Hepatocyte (in vitro differentiated cells): ENCODE measurements around the gene TOP3B. TPM values are rescaled to one million over a fixed set of nuclear protein-coding genes. Genes with fewer than 3 reads are reported as not detected.

Source experiments
- DNase-seq: peaks from one replicate; pipeline ENCODE4 v3.0.0-alpha.2; 2016; ENCODE audit warnings: low spot score
- H2AFZ ChIP-seq: fragments of 200-600 bp; sonication (generic); 2 replicates; pipeline ENCODE4 v1.6.0; 2016; ENCODE audit warnings: antibody characterized with exemption, mild to moderate bottlenecking
- H3K27ac ChIP-seq: fragments of 200-600 bp; sonication (generic); 2 replicates; pipeline ENCODE4 v1.5.1; 2016; ENCODE audit warnings: mild to moderate bottlenecking
- H3K27me3 ChIP-seq: fragments of 200-600 bp; sonication (generic); 2 replicates; pipeline ENCODE4 v1.6.1; 2016
- H3K36me3 ChIP-seq: fragments of 200-600 bp; sonication (generic); replicated peaks from 2 replicates; pipeline ENCODE4 v1.5.1; 2016; ENCODE audit warnings: low read depth; ENCODE audit not compliant: insufficient read depth
- H3K4me1 ChIP-seq: fragments of 200-600 bp; sonication (generic); 2 replicates; pipeline ENCODE4 v1.5.1; 2016; ENCODE audit warnings: mild to moderate bottlenecking, moderate library complexity; ENCODE audit not compliant: insufficient read depth
- H3K4me2 ChIP-seq: fragments of 200-600 bp; sonication (generic); 2 replicates; pipeline ENCODE4 v1.6.0; 2016
- H3K4me3 ChIP-seq: fragments of 200-600 bp; sonication (generic); 2 replicates; pipeline ENCODE4 v1.5.1; 2016; ENCODE audit warnings: mild to moderate bottlenecking
- H3K79me2 ChIP-seq: fragments of 200-600 bp; sonication (generic); 2 replicates; pipeline ENCODE4 v1.6.0; 2017; ENCODE audit warnings: mild to moderate bottlenecking
- H3K9me2 ChIP-seq: fragments of 200-600 bp; sonication (generic); replicated peaks from 2 replicates; pipeline ENCODE4 v1.6.0; 2017; ENCODE audit warnings: mild to moderate bottlenecking; ENCODE audit not compliant: insufficient read depth
- H3K9me3 ChIP-seq: fragments of 200-600 bp; sonication (generic); 2 replicates; pipeline ENCODE4 v1.5.1; 2016; ENCODE audit warnings: low read depth, mild to moderate bottlenecking
- H4K20me1 ChIP-seq: fragments of 200-600 bp; sonication (generic); 2 replicates; pipeline ENCODE4 v1.6.0; 2016; ENCODE audit warnings: mild to moderate bottlenecking; ENCODE audit not compliant: insufficient read depth, poor library complexity, severe bottlenecking
- EZH2 ChIP-seq: fragments of 200-600 bp; sonication (generic); IDR thresholded peaks from 2 replicates; pipeline ENCODE4 v1.6.1; 2016; ENCODE audit warnings: antibody characterized with exemption, mild to moderate bottlenecking, borderline replicate concordance
- EZH2phosphoT487 ChIP-seq: fragments of 200-600 bp; sonication (generic); IDR thresholded peaks from one replicate; pipeline ENCODE4 v1.6.1; 2018; ENCODE audit warnings: antibody characterized with exemption, mild to moderate bottlenecking, low read depth, moderate library complexity; ENCODE audit not compliant: unreplicated experiment, severe bottlenecking
- WGBS: methylation state at CpG from one replicate; pipeline ENCODE4 v1.1.6; 2016; ENCODE audit warnings: low lambda C conversion rate; ENCODE audit errors: missing lambda C conversion rate; 5-methylcytosine and 5-hydroxymethylcytosine counted together
- polyA plus RNA-seq: library from polyadenylated mRNA; unstranded; fragments of >200 nt; fragmentation: Nextera tagmentation; extraction: Ambion mirVana; gene quantifications from 2 replicates; pipeline ENCODE4 v1.2.1, GENCODE V29; 2016
- total RNA-seq: library from RNA; depleted of rRNA; stranded (reverse); fragments of >200 nt; gene quantifications from 2 replicates; pipeline ENCODE4 v1.2.3, GENCODE V29; 2014
- TF ChIP-seq, protein P1 (sequence below): fragments of 200-600 bp; sonication (generic); IDR thresholded peaks from 2 replicates; pipeline ENCODE4 v1.5.1; 2016; ENCODE audit warnings: antibody characterized with exemption, mild to moderate bottlenecking; ENCODE audit not compliant: poor library complexity

The TOP3B gene
- total and polyA plus RNA-seq, 2 experiments from 2014 or later: 26.6 to 30.8 TPM

DNA sequence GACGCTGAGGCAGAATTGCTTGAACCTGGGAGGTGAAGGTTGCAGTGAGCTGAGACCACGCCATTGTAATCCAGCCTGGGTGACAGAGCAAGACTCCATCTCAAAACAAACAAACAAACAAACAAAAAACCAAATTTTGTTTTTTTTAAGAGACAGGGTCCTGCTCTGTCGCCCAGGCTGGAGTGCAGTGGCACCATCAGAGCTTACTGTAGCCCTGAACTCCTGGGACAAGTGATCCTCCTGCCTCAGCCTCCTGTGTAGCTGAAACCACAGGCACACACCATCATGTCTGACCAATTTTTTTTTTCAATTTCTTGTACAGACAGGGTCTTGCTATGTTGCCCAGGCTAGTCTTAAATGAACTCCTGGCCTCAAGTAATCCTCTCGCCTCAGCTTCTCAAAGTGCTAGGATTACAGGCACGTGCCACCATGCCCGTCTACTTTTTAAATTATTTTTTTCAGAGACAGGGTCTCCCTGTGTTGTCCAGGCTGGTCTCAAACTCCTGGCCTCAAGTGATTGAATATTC is 16.8 kb downstream of the TOP3B start:
- H3K27me3 ChIP-seq: no peaks in the 10 kb centered on the region
- WGBS: 98% methylated on average over 6 of the region's 6 CpGs
- no peak for DNase-seq
- H3K4me1 ChIP-seq: no peaks in the 10 kb centered on the region
- no peaks in the 10 kb centered on the region for H3K36me3 ChIP-seq
- H4K20me1 ChIP-seq: no peaks in the 10 kb centered on the region
- no peak overlapping the region for H3K4me3 ChIP-seq
- no peak overlapping the region for H2AFZ ChIP-seq
- no peaks in the 10 kb centered on the region for H3K79me2 ChIP-seq
- no peak overlapping the region for H3K27ac ChIP-seq
- H3K4me2 ChIP-seq: no peak overlapping the region
- no peaks in the 10 kb centered on the region for H3K9me2 ChIP-seq
- TF ChIP-seq EZH2: no peak
- no peaks in the 10 kb centered on the region for H3K9me3 ChIP-seq

DNA sequence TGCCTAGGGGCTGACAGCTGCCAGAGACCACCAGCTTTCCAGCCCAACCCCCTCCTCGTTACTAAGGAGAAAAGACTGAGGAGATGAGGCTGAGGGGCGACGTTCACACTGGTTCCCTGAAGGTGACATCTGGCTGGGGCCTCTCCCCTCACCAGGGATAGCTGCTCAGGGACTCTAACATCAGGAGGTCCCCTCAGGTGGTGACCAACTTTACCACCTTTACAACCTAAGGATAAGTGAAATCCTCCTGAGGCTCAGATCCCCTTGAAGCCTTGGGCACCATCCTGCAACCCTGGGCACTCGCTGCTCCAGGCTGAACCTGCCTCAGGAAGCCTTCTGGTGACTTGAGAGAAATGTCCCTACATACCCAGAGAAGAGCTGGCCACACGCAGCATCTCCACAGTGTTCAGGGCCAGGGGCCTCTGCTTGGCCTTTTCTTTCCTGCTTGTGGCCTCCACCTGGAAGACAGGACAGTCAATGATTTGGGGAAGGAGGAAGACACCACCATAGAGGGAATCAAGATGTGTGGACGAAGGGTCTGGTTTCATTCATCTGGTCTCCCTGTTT is 17.6 kb downstream of the TOP3B start:
- DNase-seq: no peak

DNA sequence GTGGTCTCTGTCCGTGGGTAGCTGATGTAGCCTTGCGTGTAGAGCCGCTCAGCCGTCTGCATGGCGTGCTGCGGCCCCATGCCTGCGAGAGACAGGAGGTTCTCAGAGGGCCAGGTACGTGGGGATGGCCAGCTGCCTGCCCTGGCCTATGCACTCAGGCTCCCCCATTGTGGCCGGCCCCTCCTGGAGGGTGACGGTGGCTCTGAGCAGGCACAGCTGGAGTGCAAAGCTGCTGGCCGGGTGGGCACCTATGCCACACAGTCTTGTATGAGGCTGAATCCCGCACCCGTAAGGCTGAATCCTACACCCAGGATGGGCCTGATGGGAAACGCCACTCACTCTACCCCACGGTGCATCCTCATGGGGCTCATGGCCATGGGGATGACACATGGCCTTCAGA is 18.4 kb downstream of the TOP3B start:
- Histone ChIP-seq H4K20me1 (no peaks in the 10 kb centered on the region), H3K36me3 (no peaks in the 10 kb centered on the region), H3K4me2 (no peak overlapping the region), H3K9me3 (no peaks in the 10 kb centered on the region), H2AFZ (no peak overlapping the region), H3K4me3 (no peak overlapping the region), H3K27ac (no peak overlapping the region), H3K27me3 (no peaks in the 10 kb centered on the region), H3K9me2 (no peaks in the 10 kb centered on the region), H3K79me2 (no peaks in the 10 kb centered on the region), H3K4me1 (no peaks in the 10 kb centered on the region)
- no peak for DNase-seq
- 98% methylated on average over 15 of the region's 15 CpGs for WGBS
- no peak for TF ChIP-seq EZH2phosphoT487
- TF ChIP-seq EZH2: no peak
- TF ChIP-seq, protein P1, sequence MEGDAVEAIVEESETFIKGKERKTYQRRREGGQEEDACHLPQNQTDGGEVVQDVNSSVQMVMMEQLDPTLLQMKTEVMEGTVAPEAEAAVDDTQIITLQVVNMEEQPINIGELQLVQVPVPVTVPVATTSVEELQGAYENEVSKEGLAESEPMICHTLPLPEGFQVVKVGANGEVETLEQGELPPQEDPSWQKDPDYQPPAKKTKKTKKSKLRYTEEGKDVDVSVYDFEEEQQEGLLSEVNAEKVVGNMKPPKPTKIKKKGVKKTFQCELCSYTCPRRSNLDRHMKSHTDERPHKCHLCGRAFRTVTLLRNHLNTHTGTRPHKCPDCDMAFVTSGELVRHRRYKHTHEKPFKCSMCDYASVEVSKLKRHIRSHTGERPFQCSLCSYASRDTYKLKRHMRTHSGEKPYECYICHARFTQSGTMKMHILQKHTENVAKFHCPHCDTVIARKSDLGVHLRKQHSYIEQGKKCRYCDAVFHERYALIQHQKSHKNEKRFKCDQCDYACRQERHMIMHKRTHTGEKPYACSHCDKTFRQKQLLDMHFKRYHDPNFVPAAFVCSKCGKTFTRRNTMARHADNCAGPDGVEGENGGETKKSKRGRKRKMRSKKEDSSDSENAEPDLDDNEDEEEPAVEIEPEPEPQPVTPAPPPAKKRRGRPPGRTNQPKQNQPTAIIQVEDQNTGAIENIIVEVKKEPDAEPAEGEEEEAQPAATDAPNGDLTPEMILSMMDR: no peak

More for the DNA sequence above, 17.6 kb downstream of the TOP3B start:
- Histone ChIP-seq H3K4me3 (no peak overlapping the region), H4K20me1 (no peaks in the 10 kb centered on the region), H3K4me2 (no peak overlapping the region), H3K36me3 (no peaks in the 10 kb centered on the region), H2AFZ (no peak overlapping the region), H3K9me3 (no peaks in the 10 kb centered on the region), H3K9me2 (no peaks in the 10 kb centered on the region), H3K4me1 (no peaks in the 10 kb centered on the region), H3K27ac (no peak overlapping the region), H3K79me2 (no peaks in the 10 kb centered on the region), H3K27me3 (no peaks in the 10 kb centered on the region)
- WGBS: 96% methylated on average over 6 of the region's 6 CpGs
- TF ChIP-seq EZH2: no peak
- TF ChIP-seq EZH2phosphoT487: no peak
- TF ChIP-seq, protein P1: no peak

DNA sequence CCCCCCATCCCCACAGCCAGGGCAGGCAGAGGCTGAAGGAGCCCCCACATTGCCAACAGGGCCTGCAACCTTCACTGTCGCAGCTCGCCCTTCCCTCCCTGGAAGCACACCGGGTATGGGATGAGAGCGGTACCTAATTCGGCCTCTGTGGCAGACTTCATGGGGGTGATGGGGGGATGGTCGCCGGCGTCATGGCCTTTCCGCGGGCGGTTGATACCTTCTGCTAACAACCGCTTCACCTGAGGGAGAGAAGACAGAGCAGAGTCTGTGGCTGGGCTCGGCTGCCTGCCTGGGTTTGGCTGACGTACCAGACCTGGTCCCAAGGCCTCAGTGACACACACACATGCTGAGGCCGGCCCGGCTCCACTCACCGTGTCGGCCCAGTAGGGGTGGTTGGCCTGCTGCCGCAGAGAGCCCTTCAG is 18.8 kb downstream of the TOP3B start:
- H3K4me1 ChIP-seq: no peaks in the 10 kb centered on the region
- no peak overlapping the region for H3K4me3 ChIP-seq
- no peak for DNase-seq
- no peak overlapping the region for H3K27ac ChIP-seq
- H2AFZ ChIP-seq: no peak overlapping the region
- no peaks in the 10 kb centered on the region for H3K36me3 ChIP-seq
- WGBS: 98% methylated on average over 19 of the region's 19 CpGs
- TF ChIP-seq, protein P1: no peak
- TF ChIP-seq EZH2phosphoT487 (no peak), EZH2 (no peak)
- H3K27me3 ChIP-seq: no peaks in the 10 kb centered on the region
- H3K9me2 ChIP-seq: no peaks in the 10 kb centered on the region
- no peaks in the 10 kb centered on the region for H3K9me3 ChIP-seq
- H3K4me2 ChIP-seq: no peak overlapping the region
- no peaks in the 10 kb centered on the region for H4K20me1 ChIP-seq
- H3K79me2 ChIP-seq: no peaks in the 10 kb centered on the region
